ENCODE measurements around the gene CDC27.

DNA sequence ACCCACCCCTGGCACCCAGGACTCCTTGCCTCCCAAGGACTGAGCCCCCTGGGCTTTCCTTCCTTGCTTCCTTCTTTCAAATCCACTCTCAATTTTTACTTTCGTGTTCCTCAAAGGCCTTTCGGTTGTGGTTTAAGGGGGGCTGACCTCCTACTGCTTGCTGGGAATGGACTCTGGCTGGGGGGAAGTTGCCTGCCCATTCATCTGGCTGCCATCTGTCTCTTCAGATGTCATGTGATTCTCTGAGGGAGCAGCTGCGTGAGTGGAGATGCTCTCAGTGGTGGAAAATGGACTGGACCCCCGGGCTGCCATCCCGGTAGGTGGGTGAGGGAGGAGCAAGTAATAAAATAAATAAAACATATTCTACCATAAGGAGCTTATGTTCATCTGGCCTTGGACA is 116.2 kb downstream of the CDC27 start:
- TF ChIP-seq CTCF (IDR thresholded peaks at IDR 0.05; ENCODE audit: low read depth, low read length) (no peak), EZH2phosphoT487 (IDR thresholded peaks at IDR 0.05; ENCODE audit: low read depth) (no peak)

Measured in OCI-LY3 (cell line).